Measurements from ENCODE around the gene CNTNAP2.

CNTNAP2 gene

DNA sequence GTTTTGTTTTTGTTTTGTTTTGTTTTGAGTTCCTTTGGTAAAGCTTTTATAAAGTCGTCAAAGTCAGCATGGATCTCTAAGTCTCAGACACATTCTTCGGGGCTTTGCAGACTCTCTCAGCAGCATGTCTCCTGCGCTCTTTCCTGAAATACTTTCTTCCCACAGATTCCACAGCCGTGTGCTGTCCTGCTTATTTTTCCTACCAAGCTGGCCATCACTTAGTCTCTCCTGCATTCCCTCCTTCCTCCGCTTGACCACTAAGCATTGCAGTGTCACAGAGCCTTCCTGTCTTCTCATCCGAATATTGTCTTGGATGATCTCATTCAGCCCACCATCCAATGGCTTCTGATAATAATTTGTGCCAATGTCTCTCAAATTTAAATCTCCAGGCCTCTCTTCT lies 2039.6 kb downstream of the CNTNAP2 start:
- TF ChIP-seq, protein P1, sequence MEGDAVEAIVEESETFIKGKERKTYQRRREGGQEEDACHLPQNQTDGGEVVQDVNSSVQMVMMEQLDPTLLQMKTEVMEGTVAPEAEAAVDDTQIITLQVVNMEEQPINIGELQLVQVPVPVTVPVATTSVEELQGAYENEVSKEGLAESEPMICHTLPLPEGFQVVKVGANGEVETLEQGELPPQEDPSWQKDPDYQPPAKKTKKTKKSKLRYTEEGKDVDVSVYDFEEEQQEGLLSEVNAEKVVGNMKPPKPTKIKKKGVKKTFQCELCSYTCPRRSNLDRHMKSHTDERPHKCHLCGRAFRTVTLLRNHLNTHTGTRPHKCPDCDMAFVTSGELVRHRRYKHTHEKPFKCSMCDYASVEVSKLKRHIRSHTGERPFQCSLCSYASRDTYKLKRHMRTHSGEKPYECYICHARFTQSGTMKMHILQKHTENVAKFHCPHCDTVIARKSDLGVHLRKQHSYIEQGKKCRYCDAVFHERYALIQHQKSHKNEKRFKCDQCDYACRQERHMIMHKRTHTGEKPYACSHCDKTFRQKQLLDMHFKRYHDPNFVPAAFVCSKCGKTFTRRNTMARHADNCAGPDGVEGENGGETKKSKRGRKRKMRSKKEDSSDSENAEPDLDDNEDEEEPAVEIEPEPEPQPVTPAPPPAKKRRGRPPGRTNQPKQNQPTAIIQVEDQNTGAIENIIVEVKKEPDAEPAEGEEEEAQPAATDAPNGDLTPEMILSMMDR (conservative IDR thresholded peaks at IDR 0.05; ENCODE audit: low read depth, low read length): no peak
- Histone ChIP-seq H3K27ac (no peak overlapping the region), H3K36me3 (ENCODE audit: insufficient read depth) (no peaks in the 10 kb centered on the region), H3K79me2 (ENCODE audit: insufficient read depth, low read depth) (no peaks in the 10 kb centered on the region), H2AFZ (ENCODE audit: low read depth) (no peak overlapping the region), H3K4me2 (no peak overlapping the region), H3K4me1 (ENCODE audit: low read depth, poor library complexity, severe bottlenecking) (no peaks in the 10 kb centered on the region), H3K27me3 (ENCODE audit: insufficient read depth, low read depth) (no peaks in the 10 kb centered on the region), H4K20me1 (ENCODE audit: insufficient read depth) (no peaks in the 10 kb centered on the region), H3K9ac (no peak overlapping the region), H3K4me3 (IDR thresholded peaks at IDR 0.05; ENCODE audit: insufficient read depth, low read depth, low read length) (no peak overlapping the region)

- TF ChIP-seq, protein P1 (conservative IDR thresholded peaks at IDR 0.05; ENCODE audit: low read depth, low read length): no peak
- Histone ChIP-seq H3K4me1 (ENCODE audit: low read depth, poor library complexity, severe bottlenecking) (no peaks in the 10 kb centered on the region), H3K27me3 (ENCODE audit: insufficient read depth, low read depth) (no peaks in the 10 kb centered on the region), H2AFZ (ENCODE audit: low read depth) (no peak overlapping the region), H3K4me3 (IDR thresholded peaks at IDR 0.05; ENCODE audit: insufficient read depth, low read depth, low read length) (no peak overlapping the region), H3K27ac (no peak overlapping the region), H3K36me3 (ENCODE audit: insufficient read depth) (no peaks in the 10 kb centered on the region), H3K9ac (no peak overlapping the region), H3K4me2 (no peak overlapping the region), H3K79me2 (ENCODE audit: insufficient read depth, low read depth) (no peaks in the 10 kb centered on the region), H4K20me1 (ENCODE audit: insufficient read depth) (no peaks in the 10 kb centered on the region)
These were observed 2042.7 kb downstream of the CNTNAP2 start for GRCh38 chr7:148159331-148159730.

- H3K36me3 ChIP-seq (ENCODE audit: insufficient read depth): no peaks in the 10 kb centered on the region
These were observed 2045.2 kb downstream of the CNTNAP2 start for GRCh38 chr7:148161776-148162175.

GRCh38 chr7:148162808-148163207 lies 2046.2 kb downstream of the CNTNAP2 start:
- H3K4me2 ChIP-seq: no peak overlapping the region
- no peaks in the 10 kb centered on the region for H3K4me1 ChIP-seq (ENCODE audit: low read depth, poor library complexity, severe bottlenecking)
- TF ChIP-seq, protein P1 (conservative IDR thresholded peaks at IDR 0.05; ENCODE audit: low read depth, low read length): no peak
- H3K79me2 ChIP-seq (ENCODE audit: insufficient read depth, low read depth): no peaks in the 10 kb centered on the region
- H3K36me3 ChIP-seq (ENCODE audit: insufficient read depth): no peaks in the 10 kb centered on the region
- H3K4me3 ChIP-seq (IDR thresholded peaks at IDR 0.05; ENCODE audit: insufficient read depth, low read depth, low read length): no peak overlapping the region
- H4K20me1 ChIP-seq (ENCODE audit: insufficient read depth): no peaks in the 10 kb centered on the region
- no peaks in the 10 kb centered on the region for H3K27me3 ChIP-seq (ENCODE audit: insufficient read depth, low read depth)
- no peak overlapping the region for H3K27ac ChIP-seq
- H2AFZ ChIP-seq (ENCODE audit: low read depth): no peak overlapping the region
- no peak overlapping the region for H3K9ac ChIP-seq

More at GRCh38 chr7:148161776-148162175, 2045.2 kb downstream of the CNTNAP2 start:
- H3K4me1 ChIP-seq (ENCODE audit: low read depth, poor library complexity, severe bottlenecking): no peaks in the 10 kb centered on the region
- no peak overlapping the region for H3K4me3 ChIP-seq (IDR thresholded peaks at IDR 0.05; ENCODE audit: insufficient read depth, low read depth, low read length)
- H3K27me3 ChIP-seq (ENCODE audit: insufficient read depth, low read depth): no peaks in the 10 kb centered on the region
- no peaks in the 10 kb centered on the region for H4K20me1 ChIP-seq (ENCODE audit: insufficient read depth)
- H3K9ac ChIP-seq: no peak overlapping the region
- H3K27ac ChIP-seq: no peak overlapping the region
- no peaks in the 10 kb centered on the region for H3K79me2 ChIP-seq (ENCODE audit: insufficient read depth, low read depth)
- TF ChIP-seq, protein P1 (conservative IDR thresholded peaks at IDR 0.05; ENCODE audit: low read depth, low read length): no peak
- no peak overlapping the region for H2AFZ ChIP-seq (ENCODE audit: low read depth)
- no peak overlapping the region for H3K4me2 ChIP-seq

Measured in KMS-11 (cell line).